ENCODE results near the gene NEDD4L. TPM values are rescaled to one million over a fixed set of nuclear protein-coding genes. Genes with fewer than 3 reads are reported as not detected.

The NEDD4L gene
- total and polyA plus RNA-seq, 3 donors from 2014 or later: 14.3 to 43.1 (median 42.7) TPM

DNA sequence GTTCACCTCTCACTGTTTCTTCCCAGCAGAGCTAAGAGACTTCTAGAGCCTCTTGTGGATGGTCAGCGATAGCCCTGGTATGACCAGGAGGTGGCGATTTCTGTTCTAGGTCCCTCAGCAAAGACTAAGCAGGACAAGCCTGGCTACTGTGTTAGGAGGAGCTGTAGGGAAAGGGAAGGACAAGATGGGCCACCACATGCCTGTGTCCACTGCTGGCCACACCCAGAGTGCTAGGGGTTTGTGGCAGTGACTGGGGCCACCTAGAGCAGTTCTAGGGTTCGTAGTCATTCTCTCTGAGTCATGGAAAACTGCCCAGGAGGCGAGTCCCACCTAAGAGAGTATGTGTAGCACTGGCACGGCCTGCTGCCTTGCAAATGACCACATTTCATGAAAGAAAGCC, 405.4 kb downstream of the NEDD4L start:
- intact Hi-C loops (cut with DNase I; ENCODE audit: low total_unique reads): no loop called here

More for the DNA sequence above, 405.4 kb downstream of the NEDD4L start:
- 79 to 91% methylated on average over 3 to 5 of the region's 5 CpGs for WGBS, 2 donors
- H3K27me3 ChIP-seq: no peaks in the 10 kb centered on the region
- no peak for DNase-seq
- no peak overlapping the region for H3K4me3 ChIP-seq
- no peaks in the 10 kb centered on the region for H3K4me1 ChIP-seq
- no peaks in the 10 kb centered on the region for H3K36me3 ChIP-seq (ENCODE audit: low read depth, missing control alignments)
- H3K27ac ChIP-seq: no peak overlapping the region
- H3K9me3 ChIP-seq: no peaks in the 10 kb centered on the region
- TF ChIP-seq, protein P1, sequence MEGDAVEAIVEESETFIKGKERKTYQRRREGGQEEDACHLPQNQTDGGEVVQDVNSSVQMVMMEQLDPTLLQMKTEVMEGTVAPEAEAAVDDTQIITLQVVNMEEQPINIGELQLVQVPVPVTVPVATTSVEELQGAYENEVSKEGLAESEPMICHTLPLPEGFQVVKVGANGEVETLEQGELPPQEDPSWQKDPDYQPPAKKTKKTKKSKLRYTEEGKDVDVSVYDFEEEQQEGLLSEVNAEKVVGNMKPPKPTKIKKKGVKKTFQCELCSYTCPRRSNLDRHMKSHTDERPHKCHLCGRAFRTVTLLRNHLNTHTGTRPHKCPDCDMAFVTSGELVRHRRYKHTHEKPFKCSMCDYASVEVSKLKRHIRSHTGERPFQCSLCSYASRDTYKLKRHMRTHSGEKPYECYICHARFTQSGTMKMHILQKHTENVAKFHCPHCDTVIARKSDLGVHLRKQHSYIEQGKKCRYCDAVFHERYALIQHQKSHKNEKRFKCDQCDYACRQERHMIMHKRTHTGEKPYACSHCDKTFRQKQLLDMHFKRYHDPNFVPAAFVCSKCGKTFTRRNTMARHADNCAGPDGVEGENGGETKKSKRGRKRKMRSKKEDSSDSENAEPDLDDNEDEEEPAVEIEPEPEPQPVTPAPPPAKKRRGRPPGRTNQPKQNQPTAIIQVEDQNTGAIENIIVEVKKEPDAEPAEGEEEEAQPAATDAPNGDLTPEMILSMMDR (IDR thresholded peaks at IDR 0.05): no peak
- TF ChIP-seq POLR2A (IDR thresholded peaks at IDR 0.05): no peak

MicroRNA genes within 50 kb of the gene (microRNA counts, 767-probe panel; counts per million panel counts)
- 0 to 152 counts per million in 2 donors for microRNA hsa-miR-122-5p

Small RNA genes within 50 kb of the gene (microRNA-seq; reads per million reads assigned to microRNA genes)
- gene MIR3591 (ENCODE audit: borderline number of aligned reads in 2 of 2, borderline replicate concordance in 1 of 2): 0 reads per million in 2 donors

Small RNA genes within 50 kb of the gene (small RNA-seq; reads per million reads assigned to genes)
- gene HMGN1P30 (0 reads per million in 2 donors), gene MIR3591 (0 reads per million in 2 donors)

Other genes with a start within 250 kb of the NEDD4L start
- 1 to 10 TPM; 1.6 to 1.7 TPM for gene ATP8B1, start 240.9 kb upstream of the NEDD4L start, total RNA-seq
- 3.0 TPM for gene ATP8B1, start 240.9 kb upstream of the NEDD4L start, polyA plus RNA-seq (ENCODE audit: insufficient read depth, low read depth, low replicate concordance)

Measured in testis (tissue), 3 donors.